Caco-2 (cell line): ENCODE results near the gene SLC39A9. TPM values are rescaled to one million over a fixed set of nuclear protein-coding genes. Genes with fewer than 3 reads are reported as not detected.

Experiments
- Bru-seq: library from RNA; stranded (reverse); fragments of 400-500 nt; gene quantifications from one replicate; lab custom pipeline; 2021; lab: Mats Ljungman, UMichigan
- BruChase-seq, 2 experiments: library from RNA; stranded (reverse); fragments of 400-500 nt; gene quantifications; one replicate each; lab custom pipeline; 2021; lab: Mats Ljungman, UMichigan
- BruUV-seq: library from RNA; stranded (reverse); fragments of 400-500 nt; replicated peaks from 2 replicates; lab custom pipeline; 2021; lab: Mats Ljungman, UMichigan
- CTCF ChIA-PET: fragments of 300-600 bp; sonication (Branson Sonifier 250); formaldehyde crosslinking; loops from one replicate; lab custom pipeline; 2022; ENCODE audit warnings: antibody characterized with exemption; lab: Charles Lee
- POLR2A ChIA-PET: fragments of 300-600 bp; sonication (Branson Sonifier 250); formaldehyde crosslinking; loops from one replicate; lab custom pipeline; 2022; ENCODE audit warnings: antibody characterized with exemption; lab: Charles Lee
- DNase-seq, 2 experiments: peaks; one replicate each; pipeline versions ENCODE4 v3.0.0 to v3.0.0-alpha.2; 2020 to 2022
- H3K27me3 ChIP-seq: replicated peaks from 2 replicates; pipeline ENCODE4 v1.6.0; 2011; ENCODE audit warnings: low read length; ENCODE audit not compliant: control insufficient read depth, insufficient read depth
- H3K36me3 ChIP-seq: 2 replicates; pipeline ENCODE4 v1.5.1; 2011; ENCODE audit warnings: low read length; ENCODE audit not compliant: control insufficient read depth, insufficient read depth
- H3K4me1 ChIP-seq: fragments of 250-450 bp; sonication (Bioruptor Pico); 2 replicates; pipeline ENCODE4 v1.5.1; 2020; ENCODE audit warnings: mild to moderate bottlenecking
- H3K4me3 ChIP-seq: 2 replicates; pipeline ENCODE4 v1.5.1; 2011; ENCODE audit warnings: low read depth, mild to moderate bottlenecking, control low read depth, low read length
- H3K9me3 ChIP-seq: fragments of 250-450 bp; sonication (Bioruptor Pico); 2 replicates; pipeline ENCODE4 v1.5.1; 2020; ENCODE audit warnings: mild to moderate bottlenecking, moderate library complexity
- H3K27ac Mint-ChIP-seq: one replicate; pipeline ENCODE4 v1.8.0; 2022; ENCODE audit warnings: mixed read lengths; ENCODE audit not compliant: unreplicated experiment
- H3K27me3 Mint-ChIP-seq: one replicate; pipeline ENCODE4 v1.8.0; 2022; ENCODE audit warnings: mixed read lengths; ENCODE audit not compliant: insufficient read depth, unreplicated experiment
- H3K36me3 Mint-ChIP-seq: one replicate; pipeline ENCODE4 v1.8.0; 2022; ENCODE audit warnings: mild to moderate bottlenecking, mixed read lengths; ENCODE audit not compliant: insufficient read depth, unreplicated experiment
- H3K4me1 Mint-ChIP-seq: one replicate; pipeline ENCODE4 v1.8.0; 2022; ENCODE audit warnings: low read depth, mixed read lengths; ENCODE audit not compliant: unreplicated experiment
- H3K4me3 Mint-ChIP-seq: one replicate; pipeline ENCODE4 v1.8.0; 2022; ENCODE audit warnings: mild to moderate bottlenecking, moderate library complexity, mixed read lengths; ENCODE audit not compliant: unreplicated experiment
- H3K9me3 Mint-ChIP-seq: one replicate; pipeline ENCODE4 v1.8.0; 2022; ENCODE audit warnings: mixed read lengths; ENCODE audit not compliant: unreplicated experiment
- intact Hi-C: fragments of 100-400 bp; cut with micrococcal nuclease; formaldehyde crosslinking; loops from one replicate; pipeline ENCODE4 v1.10.0; 2022; ENCODE audit not compliant: unreplicated experiment
- long read RNA-seq: library from polyadenylated mRNA; stranded (forward); transcript quantifications from one replicate; pipeline ENCODE4 v2.0.0, GENCODE V29; 2022
- total RNA-seq: library from RNA; stranded (reverse); gene quantifications from 2 replicates; pipeline ENCODE4 v1.2.3, GENCODE V29; 2022
- TF ChIP-seq, protein P1 (sequence below), 2 experiments: fragments of 200-600 bp in 1 of 2; IDR thresholded peaks; 1 replicate in 1 of 2; 2 replicates in 1 of 2; pipeline versions ENCODE4 v1.5.1 to v1.8.0; 2011 to 2022; ENCODE audit warnings: antibody characterized with exemption in 1 of 2, control low read depth in 1 of 2, inconsistent platforms in 1 of 2, low read depth in 1 of 2, low read length in 1 of 2, mild to moderate bottlenecking in 1 of 2, moderate library complexity in 1 of 2; ENCODE audit not compliant: insufficient read depth in 1 of 2, severe bottlenecking in 1 of 2, unreplicated experiment in 1 of 2

Gene SLC39A9, protein sequence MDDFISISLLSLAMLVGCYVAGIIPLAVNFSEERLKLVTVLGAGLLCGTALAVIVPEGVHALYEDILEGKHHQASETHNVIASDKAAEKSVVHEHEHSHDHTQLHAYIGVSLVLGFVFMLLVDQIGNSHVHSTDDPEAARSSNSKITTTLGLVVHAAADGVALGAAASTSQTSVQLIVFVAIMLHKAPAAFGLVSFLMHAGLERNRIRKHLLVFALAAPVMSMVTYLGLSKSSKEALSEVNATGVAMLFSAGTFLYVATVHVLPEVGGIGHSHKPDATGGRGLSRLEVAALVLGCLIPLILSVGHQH
- total RNA-seq = 94.2 and 96.4 TPM in 2 replicates
- Bru-seq, nascent RNA = percentile 85 among the genes with signal in this experiment
- percentile 87 among the genes with signal in this experiment for BruChase-seq, experiment 1, labeled RNA remaining after a 2-hour chase
- percentile 95 among the genes with signal in this experiment for BruChase-seq, experiment 2, labeled RNA remaining after a 6-hour chase
- long read RNA-seq, full-length matches to known transcripts = 46 of 74 reads
- long read RNA-seq, partial matches to known transcripts = 3 of 74 reads
- long read RNA-seq, other reads (novel, unspliced or antisense) = 25 of 74 reads

DNA sequence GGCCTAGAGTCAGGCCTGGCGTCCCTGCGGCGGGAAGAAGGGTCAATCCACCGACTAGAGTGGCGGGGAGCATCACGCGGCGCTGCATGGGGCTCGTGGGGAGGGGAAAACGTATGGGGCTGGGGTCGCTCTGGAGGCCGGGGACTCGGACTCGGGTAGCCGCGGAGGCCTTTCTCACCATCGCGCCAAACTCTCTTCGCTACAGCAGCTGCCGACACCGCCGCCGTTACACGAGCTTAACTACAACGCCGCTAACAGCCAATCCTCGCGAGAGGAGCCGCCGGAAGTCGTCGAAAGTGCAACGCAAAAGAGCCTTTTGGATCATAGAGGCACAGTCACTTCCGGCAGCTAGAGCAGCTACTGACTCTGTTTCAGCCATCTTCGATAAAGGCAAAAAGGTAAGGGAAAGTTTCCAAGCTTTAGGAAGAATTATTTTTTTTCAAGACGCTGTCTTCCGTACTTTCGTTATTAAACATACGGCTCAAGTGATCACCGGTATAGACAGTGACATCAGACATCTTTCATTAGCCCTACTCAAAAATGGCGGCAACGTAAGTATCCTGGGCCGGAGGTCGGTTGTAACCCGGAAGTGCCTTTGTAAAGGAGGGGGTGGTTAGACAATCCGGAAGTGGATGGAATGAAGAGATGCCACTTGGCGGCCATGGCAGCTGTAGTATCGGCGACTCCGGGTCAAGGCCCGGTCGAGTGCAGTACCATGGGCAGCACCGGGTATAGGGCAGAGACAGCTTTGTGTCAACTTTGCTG is at the start of gene SLC39A9, which contains the start of gene ERH:
Gene SLC39A9, plus strand, starts transcription at position 640 of the 765 bp plus-strand sequence. CDS start 678 bp downstream, outside the sequence.
Gene ERH, minus strand, starts transcription at position 247 of the 765 bp plus-strand sequence. Its CDS starts 66 bp downstream, at position 181.
- POLR2A ChIA-PET = interaction anchor here (0.6 to 1.4 kb wide), 7 partner anchors 13 to 419 kb away, joined by 3 to 7 read pairs (median 4); no protein-coding TSS in a partner anchor
- Histone ChIP-seq H3K4me3 (peak within 1 kb of the TSS; percentile 74), H3K36me3 (no peaks in the 10 kb centered on the region; the same call in none of the 2 replicates), H3K9me3 (no peaks in the 10 kb centered on the region), H3K27me3 (no peaks in the 10 kb centered on the region), H3K4me1 (peaks cover 3% of the 10 kb centered on the region; the same call in 1 of the 2 replicates)
- H3K4me3 Mint-ChIP-seq = peak within 1 kb of the TSS; percentile 92
- H3K27ac Mint-ChIP-seq = peak within 1 kb of the TSS; percentile 98
- peaks cover 9% of the 10 kb centered on the region for H3K4me1 Mint-ChIP-seq
- peak; percentile 93 to 95 for DNase-seq
- no peaks in the 10 kb centered on the region for H3K27me3 Mint-ChIP-seq
- intact Hi-C loops = loop anchor here (1.0 to 5.0 kb wide), 4 partner anchors 64 to 369 kb away; partner anchors contain the start of gene SRSF5
- TF ChIP-seq, protein P1, sequence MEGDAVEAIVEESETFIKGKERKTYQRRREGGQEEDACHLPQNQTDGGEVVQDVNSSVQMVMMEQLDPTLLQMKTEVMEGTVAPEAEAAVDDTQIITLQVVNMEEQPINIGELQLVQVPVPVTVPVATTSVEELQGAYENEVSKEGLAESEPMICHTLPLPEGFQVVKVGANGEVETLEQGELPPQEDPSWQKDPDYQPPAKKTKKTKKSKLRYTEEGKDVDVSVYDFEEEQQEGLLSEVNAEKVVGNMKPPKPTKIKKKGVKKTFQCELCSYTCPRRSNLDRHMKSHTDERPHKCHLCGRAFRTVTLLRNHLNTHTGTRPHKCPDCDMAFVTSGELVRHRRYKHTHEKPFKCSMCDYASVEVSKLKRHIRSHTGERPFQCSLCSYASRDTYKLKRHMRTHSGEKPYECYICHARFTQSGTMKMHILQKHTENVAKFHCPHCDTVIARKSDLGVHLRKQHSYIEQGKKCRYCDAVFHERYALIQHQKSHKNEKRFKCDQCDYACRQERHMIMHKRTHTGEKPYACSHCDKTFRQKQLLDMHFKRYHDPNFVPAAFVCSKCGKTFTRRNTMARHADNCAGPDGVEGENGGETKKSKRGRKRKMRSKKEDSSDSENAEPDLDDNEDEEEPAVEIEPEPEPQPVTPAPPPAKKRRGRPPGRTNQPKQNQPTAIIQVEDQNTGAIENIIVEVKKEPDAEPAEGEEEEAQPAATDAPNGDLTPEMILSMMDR (IDR thresholded peaks at IDR 0.05; ENCODE audit: insufficient read depth in 1 of 2, low read depth in 1 of 2, low read length in 1 of 2, severe bottlenecking in 1 of 2, unreplicated experiment in 1 of 2) = no peak
- CTCF ChIA-PET = interaction anchor here (0.9 to 1.5 kb wide), 3 partner anchors 62 to 135 kb away, joined by 3 to 6 read pairs (median 6); no protein-coding TSS in a partner anchor
- H3K9me3 Mint-ChIP-seq = no peaks in the 10 kb centered on the region
- peaks cover 55% of the 10 kb centered on the region for H3K36me3 Mint-ChIP-seq
- no TSS peak for BruUV-seq

DNA sequence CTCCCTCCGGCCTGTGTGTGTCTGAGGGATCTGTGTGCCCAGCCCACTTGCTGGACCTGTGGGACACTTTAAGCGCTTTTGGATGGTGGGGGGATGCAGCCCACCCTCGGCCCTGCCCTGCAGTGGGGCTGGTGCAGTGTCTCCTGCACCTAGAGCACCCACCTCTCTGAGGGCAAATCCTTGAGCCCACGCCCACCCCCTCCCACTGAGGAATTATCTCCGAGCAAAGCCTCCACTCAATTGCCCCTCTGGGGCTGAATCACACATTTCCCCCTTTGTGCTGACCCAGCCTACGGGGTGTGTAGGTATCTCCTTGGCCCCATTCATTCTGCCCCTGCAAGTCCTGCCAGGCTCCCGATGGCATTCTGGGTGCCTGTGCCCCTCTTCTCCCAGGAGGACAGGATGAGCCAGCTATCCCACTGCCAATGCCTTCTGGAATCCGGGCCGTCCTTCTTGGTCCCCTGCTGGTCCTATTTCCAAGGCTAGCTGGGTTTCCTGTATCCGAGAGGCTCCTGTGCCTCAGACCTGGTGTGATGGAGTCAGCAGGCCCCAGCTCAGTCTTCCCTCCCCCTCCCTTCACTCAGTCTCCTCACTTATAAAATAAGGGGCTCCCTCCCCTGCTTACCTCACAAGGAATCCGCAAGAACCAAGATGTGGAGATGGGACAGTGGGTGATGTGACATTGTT is 49.3 kb upstream of the SLC39A9 start:
- DNase-seq = no peak
- POLR2A ChIA-PET = no interaction called here
- Mint-ChIP-seq H3K4me1 (peaks cover 7% of the 10 kb centered on the region), H3K27ac (no peak overlapping the region), H3K9me3 (no peaks in the 10 kb centered on the region), H3K4me3 (no peak overlapping the region), H3K27me3 (no peaks in the 10 kb centered on the region), H3K36me3 (no peaks in the 10 kb centered on the region)
- intact Hi-C loops = no loop called here
- no peaks in the 10 kb centered on the region for H3K36me3 ChIP-seq
- no TSS peak for BruUV-seq
- TF ChIP-seq, protein P1 (IDR thresholded peaks at IDR 0.05; ENCODE audit: insufficient read depth in 1 of 2, low read depth in 1 of 2, low read length in 1 of 2, severe bottlenecking in 1 of 2, unreplicated experiment in 1 of 2) = no peak
- no peaks in the 10 kb centered on the region for H3K27me3 ChIP-seq
- H3K4me1 ChIP-seq = no peaks in the 10 kb centered on the region; the same call in 1 of the 2 replicates
- CTCF ChIA-PET = no interaction called here
- no peak overlapping the region for H3K4me3 ChIP-seq
- no peaks in the 10 kb centered on the region for H3K9me3 ChIP-seq
